ENCODE results near the gene C10orf90. TPM values are rescaled to one million over a fixed set of nuclear protein-coding genes. Genes with fewer than 3 reads are reported as not detected.
A peak's percentile ranks its signal among the peaks of the same experiment; 100 is the strongest.

The C10orf90 gene
- total RNA-seq, 1 donor: 0.72 TPM

DNA sequence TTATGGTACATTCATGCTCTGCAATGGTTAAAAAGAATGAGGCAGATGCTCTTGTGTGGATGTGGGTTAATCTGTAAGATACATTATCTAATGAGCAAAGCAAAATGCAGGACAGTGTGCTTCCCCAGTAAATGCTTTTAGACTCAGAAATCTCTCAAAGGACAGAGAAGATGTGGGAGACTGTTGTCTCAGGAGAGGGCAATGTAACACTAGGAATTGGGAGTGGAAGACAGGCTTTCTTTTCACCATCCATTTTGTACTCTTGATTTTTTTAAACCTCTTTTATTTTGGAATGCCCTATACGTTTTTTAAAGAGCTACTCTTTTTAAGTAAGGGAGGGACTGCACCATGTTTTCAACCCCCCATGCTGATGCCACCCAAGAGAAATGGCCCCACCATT lies 204.7 kb downstream of the C10orf90 start:
- Histone ChIP-seq H3K4me1 (ENCODE audit: insufficient read depth, low read length) (no peaks in the 10 kb centered on the region), H3K36me3 (ENCODE audit: insufficient read depth, low read length) (no peaks in the 10 kb centered on the region), H4K20me1 (ENCODE audit: insufficient read depth, low read length) (no peaks in the 10 kb centered on the region), H3K4me3 (ENCODE audit: insufficient read depth, low read length) (no peak overlapping the region), H3K9me3 (ENCODE audit: low read depth, low read length) (no peaks in the 10 kb centered on the region), H3K27ac (ENCODE audit: low read depth, low read length) (no peak overlapping the region), H3K79me2 (ENCODE audit: insufficient read depth, low read length) (no peaks in the 10 kb centered on the region), H3K4me2 (ENCODE audit: insufficient read depth, low read length) (no peak overlapping the region), H2AFZ (ENCODE audit: low read length) (no peak overlapping the region), H3K27me3 (ENCODE audit: insufficient read depth, low read length) (no peaks in the 10 kb centered on the region)
- DNase-seq (ENCODE audit: insufficient read length, low spot score, missing footprints): no peak
- TF ChIP-seq, protein P1, sequence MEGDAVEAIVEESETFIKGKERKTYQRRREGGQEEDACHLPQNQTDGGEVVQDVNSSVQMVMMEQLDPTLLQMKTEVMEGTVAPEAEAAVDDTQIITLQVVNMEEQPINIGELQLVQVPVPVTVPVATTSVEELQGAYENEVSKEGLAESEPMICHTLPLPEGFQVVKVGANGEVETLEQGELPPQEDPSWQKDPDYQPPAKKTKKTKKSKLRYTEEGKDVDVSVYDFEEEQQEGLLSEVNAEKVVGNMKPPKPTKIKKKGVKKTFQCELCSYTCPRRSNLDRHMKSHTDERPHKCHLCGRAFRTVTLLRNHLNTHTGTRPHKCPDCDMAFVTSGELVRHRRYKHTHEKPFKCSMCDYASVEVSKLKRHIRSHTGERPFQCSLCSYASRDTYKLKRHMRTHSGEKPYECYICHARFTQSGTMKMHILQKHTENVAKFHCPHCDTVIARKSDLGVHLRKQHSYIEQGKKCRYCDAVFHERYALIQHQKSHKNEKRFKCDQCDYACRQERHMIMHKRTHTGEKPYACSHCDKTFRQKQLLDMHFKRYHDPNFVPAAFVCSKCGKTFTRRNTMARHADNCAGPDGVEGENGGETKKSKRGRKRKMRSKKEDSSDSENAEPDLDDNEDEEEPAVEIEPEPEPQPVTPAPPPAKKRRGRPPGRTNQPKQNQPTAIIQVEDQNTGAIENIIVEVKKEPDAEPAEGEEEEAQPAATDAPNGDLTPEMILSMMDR (IDR thresholded peaks at IDR 0.05; ENCODE audit: extremely low read depth, low read depth, low read length): peak; percentile 6

DNA sequence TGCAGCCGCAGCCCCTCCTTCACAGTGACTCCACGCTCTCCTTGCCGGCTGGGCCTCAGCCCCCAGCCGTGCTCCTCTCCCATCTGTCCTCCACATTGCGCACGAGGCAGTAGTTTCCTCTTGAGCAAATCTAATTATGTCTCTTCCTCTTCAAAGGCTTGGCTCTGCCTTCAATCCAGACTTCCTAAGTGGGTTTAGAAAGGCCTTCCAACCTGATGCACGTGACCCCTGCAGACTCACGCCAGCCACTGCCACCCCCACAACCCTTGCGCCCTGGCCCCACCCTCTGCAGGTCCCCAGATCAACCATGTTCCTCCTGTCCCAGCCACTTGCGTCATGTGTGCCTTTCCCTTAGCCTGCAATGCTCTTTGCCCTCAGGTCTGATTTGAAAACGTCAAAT lies 207.2 kb downstream of the C10orf90 start:
- DNase-seq (ENCODE audit: insufficient read length, low spot score, missing footprints): no peak
- H3K79me2 ChIP-seq (ENCODE audit: insufficient read depth, low read length): no peaks in the 10 kb centered on the region
- H3K27me3 ChIP-seq (ENCODE audit: insufficient read depth, low read length): no peaks in the 10 kb centered on the region
- no peaks in the 10 kb centered on the region for H3K36me3 ChIP-seq (ENCODE audit: insufficient read depth, low read length)
- no peaks in the 10 kb centered on the region for H4K20me1 ChIP-seq (ENCODE audit: insufficient read depth, low read length)
- TF ChIP-seq, protein P1 (IDR thresholded peaks at IDR 0.05; ENCODE audit: extremely low read depth, low read depth, low read length): no peak
- H2AFZ ChIP-seq (ENCODE audit: low read length): no peak overlapping the region
- no peaks in the 10 kb centered on the region for H3K9me3 ChIP-seq (ENCODE audit: low read depth, low read length)
- H3K4me1 ChIP-seq (ENCODE audit: insufficient read depth, low read length): peaks cover 24% of the 10 kb centered on the region
- no peak overlapping the region for H3K4me3 ChIP-seq (ENCODE audit: insufficient read depth, low read length)
- H3K4me2 ChIP-seq (ENCODE audit: insufficient read depth, low read length): no peak overlapping the region
- no peak overlapping the region for H3K27ac ChIP-seq (ENCODE audit: low read depth, low read length)

DNA sequence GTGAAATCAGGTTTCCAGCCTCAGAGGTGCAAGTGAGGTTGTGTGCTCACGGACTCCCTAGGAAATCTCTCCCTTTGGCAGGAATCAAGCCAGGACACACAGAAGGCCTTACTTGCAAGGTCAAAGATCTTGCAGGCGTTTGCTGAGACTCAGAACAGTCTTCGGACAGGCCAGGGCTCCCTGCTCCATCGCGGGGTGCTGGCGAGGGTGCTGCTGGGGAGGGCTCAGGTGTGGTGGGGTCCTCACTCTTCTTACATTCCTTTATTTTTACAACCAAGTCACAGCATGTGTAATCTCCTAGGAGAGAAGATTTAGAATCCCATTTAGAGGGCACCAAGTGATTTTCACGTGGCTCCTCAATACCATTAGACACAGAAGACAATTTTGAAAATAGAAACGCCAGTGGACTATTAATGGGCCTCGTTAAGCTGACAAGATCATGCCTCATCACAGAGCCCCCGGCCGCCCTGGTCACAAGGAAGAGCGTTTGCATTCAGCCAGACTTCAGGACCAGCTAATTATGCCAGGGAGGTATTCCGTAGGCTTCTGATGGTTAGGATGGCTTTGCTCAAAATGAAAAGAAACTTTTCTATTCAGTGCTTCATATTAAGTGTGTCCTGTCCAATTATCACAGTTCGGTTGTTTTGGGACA lies 209.1 kb downstream of the C10orf90 start:
- Histone ChIP-seq H3K9me3 (ENCODE audit: low read depth, low read length) (no peaks in the 10 kb centered on the region), H3K4me1 (ENCODE audit: insufficient read depth, low read length) (peaks cover 26% of the 10 kb centered on the region), H3K79me2 (ENCODE audit: insufficient read depth, low read length) (no peaks in the 10 kb centered on the region), H3K27ac (ENCODE audit: low read depth, low read length) (no peak overlapping the region), H3K4me3 (ENCODE audit: insufficient read depth, low read length) (no peak overlapping the region), H3K36me3 (ENCODE audit: insufficient read depth, low read length) (no peaks in the 10 kb centered on the region), H3K4me2 (ENCODE audit: insufficient read depth, low read length) (no peak overlapping the region), H4K20me1 (ENCODE audit: insufficient read depth, low read length) (no peaks in the 10 kb centered on the region), H3K27me3 (ENCODE audit: insufficient read depth, low read length) (no peaks in the 10 kb centered on the region), H2AFZ (ENCODE audit: low read length) (no peak overlapping the region)
- TF ChIP-seq, protein P1 (IDR thresholded peaks at IDR 0.05; ENCODE audit: extremely low read depth, low read depth, low read length): no peak
- DNase-seq (ENCODE audit: insufficient read length, low spot score, missing footprints): no peak

DNA sequence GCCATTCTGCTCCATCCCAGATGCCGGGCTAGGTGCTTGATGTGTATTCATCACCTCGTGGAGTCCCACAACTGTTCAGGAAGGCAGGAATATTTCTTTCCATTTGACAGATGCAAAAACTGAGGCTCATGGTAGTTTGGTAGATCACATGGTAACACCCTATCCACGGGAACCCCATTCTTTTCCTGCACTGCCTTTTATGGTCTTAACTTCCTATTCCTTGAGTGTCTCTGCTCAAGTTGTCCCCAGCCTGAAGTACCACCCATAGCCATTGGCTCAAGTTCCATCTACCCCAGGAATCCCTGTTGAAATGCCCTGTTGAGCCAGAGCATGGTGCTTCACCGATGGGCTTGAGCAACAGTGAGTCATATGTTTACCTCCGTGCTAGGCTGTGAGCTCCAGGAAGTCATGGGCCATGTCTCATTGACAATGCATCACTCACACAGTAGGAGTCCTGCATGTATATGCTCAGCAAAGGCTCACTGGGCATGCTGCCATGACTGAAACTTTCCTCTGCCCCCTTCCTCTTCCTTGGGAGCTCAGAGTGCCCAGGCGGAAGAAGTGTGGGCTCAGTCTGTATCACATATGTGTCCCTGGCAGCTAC lies 210.5 kb downstream of the C10orf90 start:
- H3K4me1 ChIP-seq (ENCODE audit: insufficient read depth, low read length): peaks cover 26% of the 10 kb centered on the region
- no peaks in the 10 kb centered on the region for H3K27me3 ChIP-seq (ENCODE audit: insufficient read depth, low read length)
- no peaks in the 10 kb centered on the region for H3K9me3 ChIP-seq (ENCODE audit: low read depth, low read length)
- TF ChIP-seq, protein P1 (IDR thresholded peaks at IDR 0.05; ENCODE audit: extremely low read depth, low read depth, low read length): no peak
- H2AFZ ChIP-seq (ENCODE audit: low read length): peak overlapping the region; percentile 1
- no peaks in the 10 kb centered on the region for H4K20me1 ChIP-seq (ENCODE audit: insufficient read depth, low read length)
- H3K79me2 ChIP-seq (ENCODE audit: insufficient read depth, low read length): no peaks in the 10 kb centered on the region
- peak; percentile 96 for DNase-seq (ENCODE audit: insufficient read length, low spot score, missing footprints)
- no peak overlapping the region for H3K4me3 ChIP-seq (ENCODE audit: insufficient read depth, low read length)
- no peaks in the 10 kb centered on the region for H3K36me3 ChIP-seq (ENCODE audit: insufficient read depth, low read length)
- peak overlapping the region; percentile 79 for H3K27ac ChIP-seq (ENCODE audit: low read depth, low read length)
- H3K4me2 ChIP-seq (ENCODE audit: insufficient read depth, low read length): peak overlapping the region; percentile 26
